Gastroesophageal sphincter (tissue), 3 donors: ENCODE data around the gene CAV1.

Experiments
- CTCF ChIP-seq, 4 experiments: fragments of 200-600 bp in 2 of 4; fragments of 450-650 bp in 2 of 4; sonication (generic) in 1 of 4; IDR thresholded peaks; one replicate each; pipeline ENCODE4 v1.5.1; 2017 to 2019; ENCODE audit warnings: antibody characterized with exemption in 4 of 4, mild to moderate bottlenecking in 2 of 4, moderate library complexity in 2 of 4
- EP300 ChIP-seq: sonication (generic); formaldehyde crosslinking; IDR thresholded peaks from one replicate; pipeline ENCODE4 v1.6.1; 2017; ENCODE audit warnings: antibody characterized with exemption, mild to moderate bottlenecking
- POLR2A ChIP-seq, 2 donors: fragments of 450-650 bp; IDR thresholded peaks; one replicate each; pipeline ENCODE4 v1.6.1; 2017; ENCODE audit warnings: antibody characterized with exemption in 2 of 2, mild to moderate bottlenecking in 2 of 2, moderate library complexity in 1 of 2

- no peak for TF ChIP-seq CTCF (IDR thresholded peaks at IDR 0.05)
- no peak for TF ChIP-seq EP300
- TF ChIP-seq POLR2A (IDR thresholded peaks at IDR 0.05), result no peak
These were observed 21.0 kb upstream of the CAV1 start for GRCh38 chr7:116503835-116504234.
